HG03575 (cell line): ENCODE results near the gene WDHD1.

Experiments
- ATAC-seq: cut with Tn5 transposase; IDR thresholded peaks from one replicate; pipeline ENCODE4 v1.9.1; 2021; ENCODE audit not compliant: unreplicated experiment, insufficient number of reproducible peaks, low FRiP score; ENCODE audit errors: extremely low read depth

The WDHD1 gene

DNA sequence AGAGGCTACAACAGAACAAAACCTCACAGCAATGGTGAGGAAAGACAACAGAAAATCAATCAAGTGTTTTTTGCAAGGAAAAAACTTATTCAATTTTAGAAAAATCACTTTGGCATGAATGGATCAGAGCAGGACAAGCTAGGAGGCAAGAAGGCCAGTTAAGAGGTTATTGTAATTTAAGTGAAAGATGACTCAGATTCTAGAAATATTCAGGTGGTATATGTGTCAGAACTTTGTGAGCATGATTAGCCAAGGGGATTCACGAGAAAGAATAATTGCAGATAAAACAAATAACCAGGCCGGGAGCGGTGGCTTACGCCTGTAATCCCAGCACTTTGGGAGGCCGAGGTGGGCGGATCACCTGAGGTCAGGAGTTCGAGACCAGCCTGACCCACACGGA, 137.0 kb downstream of the WDHD1 start:
- ATAC-seq, result no peak
